Uterus (tissue), 4 donors: ENCODE results near the gene XKR7. TPM values are rescaled to one million over a fixed set of nuclear protein-coding genes. Genes with fewer than 3 reads are reported as not detected.

Experiments
- DNase-seq, 2 donors: peaks; one replicate each; pipeline ENCODE4 v3.0.0-alpha.2; 2019 to 2020
- H3K27ac ChIP-seq, 2 donors: fragments of 200-600 bp; sonication (generic); 1 replicate in 1 of 2; 2 replicates in 1 of 2; pipeline ENCODE4 v1.5.1; 2016 to 2018
- H3K27me3 ChIP-seq, 2 donors: fragments of 200-600 bp; sonication (generic); one replicate each; pipeline ENCODE4 v1.5.1; 2018 to 2019; ENCODE audit warnings: control low read depth in 1 of 2
- H3K36me3 ChIP-seq, 2 donors: fragments of 200-600 bp; sonication (generic); one replicate each; pipeline ENCODE4 v1.5.1; 2019; ENCODE audit warnings: control low read depth in 1 of 2
- H3K4me1 ChIP-seq, 2 donors: fragments of 200-600 bp; sonication (generic); one replicate each; pipeline ENCODE4 v1.5.1; 2018 to 2019; ENCODE audit warnings: control low read depth in 1 of 2
- H3K4me3 ChIP-seq, 2 donors: fragments of 200-600 bp; sonication (generic); 1 replicate in 1 of 2; 2 replicates in 1 of 2; pipeline ENCODE4 v1.5.1; 2018 to 2019; ENCODE audit warnings: mild to moderate bottlenecking in 1 of 2
- H3K9me3 ChIP-seq, 2 donors: fragments of 200-600 bp; sonication (generic); one replicate each; pipeline ENCODE4 v1.5.1; 2019; ENCODE audit warnings: control low read depth in 1 of 2
- CTCF ChIP-seq, 4 experiments: fragments of 200-600 bp in 2 of 4; fragments of 450-650 bp in 2 of 4; sonication (generic) in 2 of 4; IDR thresholded peaks; one replicate each; pipeline ENCODE4 v1.5.1; 2016 to 2019; ENCODE audit warnings: antibody characterized with exemption in 4 of 4, mild to moderate bottlenecking in 2 of 4, moderate library complexity in 1 of 4
- POLR2A ChIP-seq, 2 donors: fragments of 450-650 bp; IDR thresholded peaks; one replicate each; pipeline ENCODE4 v1.6.1; 2016; ENCODE audit warnings: antibody characterized with exemption in 2 of 2, mild to moderate bottlenecking in 1 of 2, moderate library complexity in 1 of 2
- intact Hi-C: fragments of 100-400 bp; cut with DNase I; formaldehyde crosslinking; loops from one replicate; pipeline ENCODE4 v1.15.1; 2023; ENCODE audit warnings: low total_unique reads
- small RNA-seq: library from RNA; depleted of rRNA; stranded (forward); fragments of <200 nt; gene quantifications from one replicate; pipeline ENCODE3, GENCODE V24; 2016
- total RNA-seq, 4 donors: library from RNA; depleted of rRNA in 3 of 4; stranded (reverse); fragments of >200 nt in 3 of 4; gene quantifications; one replicate each; pipeline versions ENCODE4 v1.1.0 to v1.2.4, GENCODE V29; 2014 to 2023
- donor health status: DM: yes; HTN: yes; CAD: no.

The XKR7 gene
- total RNA-seq, 4 donors from 2014 or later: 0.14 TPM; not detected in 3

- no peak for DNase-seq
Measured at GRCh38 chr20:32051720-32052089, 83.8 kb downstream of the XKR7 start.

GRCh38 chr20:32052090-32052777 is 84.3 kb downstream of the XKR7 start, which contains the start of gene HCK:
Gene HCK, plus strand, starts transcription at chr20:32052242.
- Histone ChIP-seq H3K9me3 (no peaks in the 10 kb centered on the region), H3K4me1 (peaks cover 0 to 6% of the 10 kb centered on the region in 2 donors), H3K36me3 (no peaks in the 10 kb centered on the region), H3K4me3 (no peak within 1 kb of the TSS), H3K27ac (no peak within 1 kb of the TSS), H3K27me3 (peaks cover 9 to 19% of the 10 kb centered on the region in 2 donors)
- no peak for TF ChIP-seq CTCF (IDR thresholded peaks at IDR 0.05)
- no peak for TF ChIP-seq POLR2A (IDR thresholded peaks at IDR 0.05)
- intact Hi-C loops: no loop called here
- no peak for DNase-seq

More at GRCh38 chr20:32051720-32052089, 83.8 kb downstream of the XKR7 start:
- intact Hi-C loops: no loop called here
- Histone ChIP-seq H3K27ac (no peak overlapping the region), H3K9me3 (no peaks in the 10 kb centered on the region), H3K27me3 (peaks cover 9 to 19% of the 10 kb centered on the region in 2 donors), H3K4me3 (no peak overlapping the region), H3K4me1 (peaks cover 0 to 6% of the 10 kb centered on the region in 2 donors), H3K36me3 (no peaks in the 10 kb centered on the region)
- no peak for TF ChIP-seq CTCF (IDR thresholded peaks at IDR 0.05)
- TF ChIP-seq POLR2A (IDR thresholded peaks at IDR 0.05): no peak

- peaks cover 0 to 6% of the 10 kb centered on the region in 2 donors for H3K4me1 ChIP-seq
- H3K9me3 ChIP-seq: no peaks in the 10 kb centered on the region
- no peaks in the 10 kb centered on the region for H3K36me3 ChIP-seq
- intact Hi-C loops: no loop called here
- DNase-seq: no peak
- peaks cover 9 to 19% of the 10 kb centered on the region in 2 donors for H3K27me3 ChIP-seq
- TF ChIP-seq CTCF (IDR thresholded peaks at IDR 0.05): no peak
- no peak for TF ChIP-seq POLR2A (IDR thresholded peaks at IDR 0.05)
- H3K4me3 ChIP-seq: no peak overlapping the region
- H3K27ac ChIP-seq: no peak overlapping the region
Measured at GRCh38 chr20:32052778-32053362, 84.9 kb downstream of the XKR7 start.

Small RNA genes lying within 50 kb of the gene (small RNA-seq; reads per million reads assigned to genes)
- 0.91 reads per million, percentile 43 among the genes with 10 or more reads in this experiment for gene RNA5SP481
- 0.24 reads per million for gene RNA5SP482

Other genes with a start within 250 kb of the XKR7 start
- 100 to 1,000 TPM in 1 of 4 donors, 10 to 100 TPM in 3; 35.0 to 113 (median 57.4) TPM for gene BCL2L1, start 245.3 kb upstream of the XKR7 start, total RNA-seq
- gene TPX2, start 228.9 kb upstream of the XKR7 start, total RNA-seq: 10 to 100 TPM in 1 of 4 donors, under 1 TPM in 2, not detected in 1; 0.12 to 32.4 (median 0.59) TPM
- gene MYLK2, start 148.8 kb upstream of the XKR7 start, total RNA-seq: under 1 TPM in 2 of 4 donors, not detected in 2; 0.21 to 0.69 TPM
- gene FOXS1, start 122.5 kb upstream of the XKR7 start, total RNA-seq: 1 to 10 TPM in 2 of 4 donors, not detected in 2; 5.4 to 6.2 TPM
- gene DUSP15, start 97.6 kb upstream of the XKR7 start, total RNA-seq: 10 to 100 TPM in 1 of 4 donors, 1 to 10 TPM in 2, not detected in 1; 1.6 to 45.6 (median 8.8) TPM
- gene TTLL9, start 97.5 kb upstream of the XKR7 start, total RNA-seq: 1 to 10 TPM in 1 of 4 donors, under 1 TPM in 2, not detected in 1; under 0.01 to 2.9 (median 0.91) TPM
- 100 to 1,000 TPM in 1 of 4 donors, 10 to 100 TPM in 1, 1 to 10 TPM in 2; 1.2 to 109 (median 9.5) TPM for gene PDRG1, start 16.1 kb upstream of the XKR7 start, total RNA-seq
- gene CCM2L, start 42.3 kb downstream of the XKR7 start, total RNA-seq: 10 to 100 TPM in 2 of 4 donors, 1 to 10 TPM in 2; 3.5 to 21.9 (median 10.0) TPM
- gene HCK, start 84.1 kb downstream of the XKR7 start, total RNA-seq: 1 to 10 TPM; 1.3 to 7.0 (median 4.1) TPM
- gene TM9SF4, start 141.6 kb downstream of the XKR7 start, total RNA-seq: 10 to 100 TPM; 15.9 to 49.0 (median 28.1) TPM
- gene PLAGL2, start 239.6 kb downstream of the XKR7 start, total RNA-seq: 10 to 100 TPM in 1 of 4 donors, 1 to 10 TPM in 3; 2.3 to 15.0 (median 4.9) TPM
- 10 to 100 TPM; 11.2 to 47.1 (median 23.3) TPM for gene POFUT1, start 239.7 kb downstream of the XKR7 start, total RNA-seq